HG03457 (cell line): Measurements from ENCODE around the gene ILKAP.

Source experiments
- ATAC-seq: cut with Tn5 transposase; IDR thresholded peaks from one replicate; pipeline ENCODE4 v1.9.1; 2021; ENCODE audit warnings: moderate number of reproducible peaks; ENCODE audit not compliant: unreplicated experiment

ILKAP gene

GRCh38 chr2:238138331-238139195, 64.9 kb downstream of the ILKAP start, which contains the start of gene KLHL30:
TSS of gene KLHL30 (plus strand) at chr2:238138668. CDS start at chr2:238140755, 2,087 bp downstream.
- ATAC-seq, result no peak

DNA sequence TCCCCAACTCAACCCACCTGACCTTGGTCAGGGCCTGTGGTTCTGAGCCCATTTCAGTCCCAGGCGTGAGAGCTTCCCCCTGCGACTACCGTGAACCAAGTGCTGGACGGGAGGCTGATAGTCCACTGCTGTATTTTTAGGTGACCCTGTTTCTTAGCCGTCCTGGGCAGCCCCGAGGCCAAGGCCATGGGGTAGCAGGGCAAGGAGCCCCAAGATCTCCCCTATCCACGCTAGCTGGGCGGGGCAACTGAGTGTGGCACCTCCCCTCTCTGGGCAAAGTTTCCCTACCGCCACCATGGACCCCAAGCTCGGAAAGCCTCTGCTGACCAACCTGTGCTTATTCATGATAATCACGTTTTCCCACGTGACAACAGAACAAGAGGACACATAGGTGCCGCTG, 65.6 kb downstream of the ILKAP start:
- ATAC-seq, result no peak

DNA sequence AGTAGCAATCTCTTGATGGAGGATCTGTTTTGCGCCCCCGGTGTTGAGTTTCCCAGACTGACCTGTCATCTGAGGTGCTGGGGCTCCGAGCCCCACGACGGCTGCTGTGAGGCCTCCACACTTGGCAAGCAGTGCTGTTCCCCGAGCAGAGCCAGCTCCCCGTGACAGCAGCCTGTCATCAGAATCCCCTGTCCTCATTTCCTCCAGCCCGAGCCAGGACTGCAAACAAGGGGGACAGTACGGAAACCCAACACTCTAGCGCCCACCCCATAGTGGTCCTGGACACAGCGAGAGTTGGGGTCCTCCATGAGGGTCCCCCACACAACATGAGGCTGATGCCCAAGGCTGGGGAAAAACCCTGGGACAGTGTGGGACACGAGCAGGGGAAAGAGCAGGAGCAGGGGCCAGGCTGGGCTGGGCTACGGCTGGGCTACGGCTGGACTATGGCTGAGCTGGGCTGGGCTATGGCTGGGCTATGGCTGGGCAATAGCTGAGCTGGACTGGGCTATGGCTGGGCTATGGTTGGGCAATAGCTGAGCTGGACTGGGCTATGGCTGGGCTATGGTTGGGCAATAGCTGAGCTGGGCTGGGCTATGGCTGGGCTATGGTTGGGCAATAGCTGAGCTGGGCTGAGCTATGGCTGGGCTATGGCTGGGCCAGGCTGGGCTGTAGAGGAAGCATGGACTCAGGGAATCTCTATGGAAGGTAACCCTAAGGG, 66.5 kb downstream of the ILKAP start:
- no peak for ATAC-seq

DNA sequence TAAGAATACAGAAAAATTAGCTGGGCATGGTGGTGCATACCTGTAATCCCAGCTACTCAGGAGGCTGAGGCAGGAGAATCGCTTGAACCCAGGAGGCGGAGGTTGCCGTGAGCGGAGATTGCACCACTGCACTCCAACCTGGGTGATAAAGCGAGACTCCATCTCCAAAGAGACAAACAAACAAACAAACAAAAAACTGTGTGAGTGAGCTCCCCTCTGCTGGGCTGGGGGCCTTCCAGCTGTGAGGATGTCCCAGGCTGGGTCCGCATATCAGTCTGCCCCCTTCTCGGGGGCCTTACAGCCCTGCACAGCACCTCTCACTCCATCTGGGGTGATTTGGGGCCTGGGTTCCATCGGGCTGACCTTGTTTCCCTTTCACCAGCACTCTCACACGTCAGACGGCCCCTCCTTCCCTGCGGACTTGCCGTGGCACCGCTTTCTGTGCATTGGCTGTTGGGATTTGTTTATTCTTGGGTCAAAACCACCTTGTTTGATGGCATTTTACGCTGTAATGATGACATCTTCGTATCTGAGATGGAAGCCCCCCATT, 67.8 kb downstream of the ILKAP start:
- ATAC-seq, result no peak

GRCh38 chr2:238134393-238134785, 69.1 kb downstream of the ILKAP start:
- ATAC-seq, result no peak

DNA sequence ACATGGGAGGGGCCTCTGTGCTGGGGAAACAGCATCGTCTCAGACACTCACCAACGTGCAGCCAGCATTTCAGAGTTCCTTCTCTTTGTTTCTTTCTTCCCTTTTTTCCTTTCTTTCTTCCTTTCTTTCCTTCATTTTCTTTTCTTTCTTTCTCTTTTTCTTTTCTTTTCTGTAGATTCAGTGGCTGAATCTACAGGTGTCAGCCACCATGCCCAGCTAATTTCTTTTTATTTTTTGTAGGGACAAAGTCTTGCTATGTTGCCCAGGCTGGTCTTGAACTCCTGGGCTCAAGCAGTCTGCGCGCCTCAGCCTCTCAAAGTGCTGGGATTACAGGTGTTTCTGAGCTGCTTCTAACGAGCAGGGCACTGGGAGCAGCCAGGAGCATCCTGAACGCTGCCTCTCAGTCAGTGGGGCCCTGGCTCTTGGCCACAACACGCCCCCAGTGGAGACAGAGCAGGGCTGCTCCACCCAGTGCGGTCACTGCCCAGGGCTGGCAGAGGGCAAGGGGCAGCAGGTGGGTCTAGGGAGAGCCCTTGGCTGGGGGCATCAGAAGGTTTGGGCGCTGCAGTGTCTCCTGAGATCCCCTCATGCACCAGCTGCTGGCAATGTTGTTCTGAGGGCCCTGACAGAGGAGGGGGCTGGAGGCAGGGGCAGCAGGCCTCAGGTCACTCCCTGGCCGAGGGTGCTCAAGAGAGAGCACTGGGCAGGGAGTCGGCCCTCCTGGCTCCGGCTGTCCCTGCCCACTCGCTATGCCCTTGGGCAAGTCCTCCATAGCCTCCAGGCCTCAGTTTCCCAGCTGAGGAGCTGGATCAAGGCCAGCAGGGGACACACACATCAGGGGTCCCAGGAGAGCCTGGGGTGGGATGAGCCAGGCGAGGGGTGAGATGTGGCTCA, 69.7 kb downstream of the ILKAP start:
- ATAC-seq, result no peak

DNA sequence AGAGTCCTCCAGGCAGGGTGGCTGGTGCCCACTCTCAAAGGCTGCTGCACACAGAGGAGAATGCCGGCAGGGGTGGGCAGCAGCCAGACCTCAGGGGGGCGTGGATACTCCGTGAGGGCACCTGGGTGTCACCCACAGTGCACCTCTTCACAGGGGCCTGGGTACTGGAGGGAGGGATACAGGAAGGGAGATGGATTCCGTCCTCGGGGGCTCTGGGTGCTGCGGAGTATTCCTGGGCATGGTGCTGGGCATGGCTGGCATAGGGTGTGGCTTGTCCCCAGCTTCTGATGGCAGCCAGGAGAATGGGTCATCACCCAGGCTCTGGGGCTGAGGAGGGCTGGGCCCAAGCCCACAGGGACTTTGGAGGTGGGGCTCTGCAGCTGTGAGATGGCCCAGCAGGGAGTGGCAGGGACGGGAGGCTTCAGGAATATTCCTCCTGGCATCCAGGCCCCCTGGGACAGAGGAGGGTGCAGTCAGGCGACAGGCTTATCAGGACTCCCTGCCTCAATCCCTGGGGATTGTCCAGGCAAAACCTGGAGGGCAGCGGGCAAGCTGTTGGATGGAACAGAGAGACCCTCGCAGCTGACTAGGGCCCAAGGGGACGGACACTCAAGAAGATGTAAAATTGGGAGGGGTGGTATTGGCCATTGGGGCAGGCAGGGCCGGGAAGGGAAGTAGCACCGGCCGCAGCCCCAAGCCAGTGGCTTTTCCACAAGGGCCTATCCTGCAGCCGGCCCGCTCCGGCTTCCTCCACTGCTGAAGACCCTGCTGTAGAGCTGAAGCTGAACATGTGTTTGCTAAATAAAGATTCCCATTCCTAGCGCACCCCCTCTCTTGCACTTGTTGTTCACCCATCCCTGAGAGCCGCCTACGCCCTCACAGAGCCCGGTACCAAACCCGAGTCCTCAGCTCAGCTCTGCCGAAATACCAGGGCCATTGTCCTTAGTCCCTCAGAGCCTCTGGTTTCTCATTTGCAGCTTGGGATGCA, 70.7 kb downstream of the ILKAP start:
- no peak for ATAC-seq

GRCh38 chr2:238131761-238132462, 71.6 kb downstream of the ILKAP start:
- no peak for ATAC-seq

DNA sequence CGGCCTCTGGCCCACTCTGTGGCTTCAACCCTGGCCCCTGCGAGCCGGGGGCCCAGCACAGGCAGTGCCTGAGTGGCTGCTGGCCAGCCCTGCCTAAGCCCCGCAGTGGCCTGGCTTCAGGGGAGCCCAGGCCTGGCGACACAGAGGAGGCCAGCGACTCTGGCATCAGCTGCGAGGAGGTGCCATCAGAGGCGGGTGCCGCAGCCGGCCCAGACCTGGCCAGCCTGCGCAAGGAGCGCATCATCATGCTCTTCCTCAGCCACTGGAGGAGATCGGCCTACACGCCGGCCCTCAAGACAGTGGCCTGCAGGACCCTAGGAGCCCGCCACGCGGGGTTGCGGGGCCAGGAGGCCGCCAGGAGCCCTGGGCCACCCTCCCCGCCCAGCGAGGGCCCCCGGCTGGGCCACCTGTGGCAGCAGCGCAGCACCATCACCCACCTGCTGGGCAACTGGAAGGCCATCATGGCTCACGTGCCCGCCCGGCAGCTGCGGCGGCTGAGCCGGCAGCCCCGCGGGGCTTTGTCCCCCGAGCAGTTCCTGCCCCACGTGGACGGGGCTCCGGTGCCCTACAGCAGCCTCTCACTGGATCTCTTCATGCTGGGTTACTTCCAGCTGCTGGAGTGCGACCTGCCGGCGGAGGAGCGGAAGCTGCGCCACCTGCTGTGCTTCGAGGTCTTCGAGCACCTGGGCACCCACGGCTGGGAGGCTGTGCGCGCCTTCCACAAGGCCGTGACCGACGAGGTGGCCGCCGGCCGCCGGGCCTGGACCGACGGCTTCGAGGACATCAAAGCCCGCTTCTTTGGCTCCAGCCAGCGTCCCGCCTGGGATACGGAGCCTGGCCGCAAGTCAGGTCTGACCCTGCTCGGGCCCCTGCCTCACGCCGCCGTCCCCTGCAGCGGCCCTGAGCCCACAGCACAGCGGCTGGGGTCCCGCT, 72.5 kb downstream of the ILKAP start:
- ATAC-seq, result no peak

DNA sequence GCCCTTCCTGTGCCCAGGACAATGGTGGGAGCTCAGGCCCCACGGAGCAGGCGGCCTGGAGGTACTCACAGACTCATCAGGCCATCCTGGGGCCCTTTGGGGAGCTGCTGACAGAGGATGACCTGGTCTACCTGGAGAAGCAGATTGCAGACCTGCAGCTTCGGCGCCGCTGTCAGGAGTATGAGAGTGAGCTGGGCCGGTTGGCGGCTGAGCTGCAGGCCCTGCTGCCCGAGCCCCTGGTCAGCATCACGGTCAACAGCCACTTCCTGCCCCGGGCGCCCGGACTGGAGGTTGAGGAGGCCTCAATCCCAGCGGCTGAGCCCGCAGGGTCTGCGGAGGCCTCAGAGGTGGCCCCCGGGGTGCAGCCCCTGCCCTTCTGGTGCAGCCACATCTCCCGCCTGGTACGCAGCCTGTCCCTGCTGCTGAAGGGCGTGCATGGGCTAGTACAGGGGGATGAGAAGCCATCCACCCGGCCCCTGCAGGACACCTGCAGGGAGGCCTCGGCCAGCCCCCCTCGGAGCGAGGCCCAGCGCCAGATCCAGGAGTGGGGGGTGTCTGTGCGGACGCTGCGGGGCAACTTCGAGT, 73.3 kb downstream of the ILKAP start:
- no peak for ATAC-seq

DNA sequence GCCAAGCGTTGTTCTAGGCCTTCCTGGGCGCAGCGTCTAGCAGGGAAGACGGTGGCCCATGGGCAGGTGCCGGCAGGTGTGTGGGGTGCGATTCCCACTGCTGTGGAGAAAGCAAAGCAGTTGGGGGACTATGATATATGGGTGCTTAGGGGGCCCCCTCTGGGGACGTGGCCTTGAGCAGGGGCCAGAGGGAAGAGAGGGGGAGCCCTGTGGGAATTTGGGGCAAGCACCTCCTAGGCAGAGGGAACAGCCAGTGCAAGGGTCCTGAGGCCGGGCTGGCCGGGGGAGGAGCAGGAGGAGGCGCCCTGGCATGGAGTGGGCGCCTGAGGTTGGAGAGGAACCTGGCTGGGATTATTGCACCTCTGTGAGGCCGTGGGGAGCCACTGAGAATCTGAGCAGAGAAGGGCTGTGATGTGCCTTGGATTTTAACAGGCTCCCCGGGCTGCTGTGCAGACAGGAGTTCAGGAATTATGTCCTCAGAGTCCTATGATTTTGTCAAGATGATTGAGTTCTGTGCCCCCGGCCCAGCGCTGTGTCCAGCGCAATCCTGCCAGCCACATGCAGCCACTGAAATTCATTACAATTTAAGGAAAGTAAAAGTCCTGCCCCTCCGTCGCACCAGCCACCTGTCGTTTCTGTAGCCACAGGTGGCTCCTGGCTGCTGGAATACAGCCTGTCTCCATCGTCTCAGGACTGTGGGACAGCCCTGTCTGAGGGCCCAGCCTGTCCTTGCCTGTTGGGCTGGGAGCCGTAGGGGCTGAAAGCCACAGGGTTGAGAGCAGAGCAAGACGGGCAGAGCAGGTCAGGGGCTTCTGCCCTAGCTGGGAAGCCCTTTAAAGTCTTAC, 74.1 kb downstream of the ILKAP start:
- no peak for ATAC-seq

DNA sequence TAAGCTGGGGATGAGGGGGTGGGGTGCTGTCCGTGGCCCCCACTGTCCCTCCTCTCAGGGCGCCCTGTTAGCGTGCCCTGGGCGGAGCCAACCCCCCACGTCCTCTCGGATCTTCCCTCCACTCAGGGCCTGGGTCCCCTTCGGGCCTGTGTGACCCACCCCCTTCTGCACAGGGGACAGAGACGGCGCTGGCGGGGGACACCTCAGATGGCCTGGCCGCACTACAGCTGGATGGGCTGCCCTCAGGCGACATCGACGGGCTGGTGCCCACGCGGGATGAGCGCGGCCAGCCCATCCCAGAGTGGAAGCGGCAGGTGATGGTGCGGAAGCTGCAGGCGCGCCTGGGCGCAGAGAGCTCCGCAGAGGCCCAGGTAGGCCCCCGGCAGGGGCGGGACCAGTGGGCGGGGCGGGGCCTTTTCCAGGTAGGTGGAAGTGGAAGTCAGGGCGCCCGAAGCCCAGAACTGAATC, 74.9 kb downstream of the ILKAP start:
- no peak for ATAC-seq

- ATAC-seq, result no peak
These were observed 75.4 kb downstream of the ILKAP start for GRCh38 chr2:238128061-238128440.

- no peak for ATAC-seq
These were observed 76.1 kb downstream of the ILKAP start for GRCh38 chr2:238127165-238128060.

- ATAC-seq, result no peak
These were observed 76.7 kb downstream of the ILKAP start for GRCh38 chr2:238126775-238127164.

GRCh38 chr2:238126338-238126737, 77.2 kb downstream of the ILKAP start:
- no peak for ATAC-seq
